Femur (tissue), 1 donor: ENCODE measurements around the gene KCNH4.

Experiments
- DNase-seq: peaks from one replicate; pipeline ENCODE4 v3.0.0-alpha.2; 2017

Gene KCNH4

DNA sequence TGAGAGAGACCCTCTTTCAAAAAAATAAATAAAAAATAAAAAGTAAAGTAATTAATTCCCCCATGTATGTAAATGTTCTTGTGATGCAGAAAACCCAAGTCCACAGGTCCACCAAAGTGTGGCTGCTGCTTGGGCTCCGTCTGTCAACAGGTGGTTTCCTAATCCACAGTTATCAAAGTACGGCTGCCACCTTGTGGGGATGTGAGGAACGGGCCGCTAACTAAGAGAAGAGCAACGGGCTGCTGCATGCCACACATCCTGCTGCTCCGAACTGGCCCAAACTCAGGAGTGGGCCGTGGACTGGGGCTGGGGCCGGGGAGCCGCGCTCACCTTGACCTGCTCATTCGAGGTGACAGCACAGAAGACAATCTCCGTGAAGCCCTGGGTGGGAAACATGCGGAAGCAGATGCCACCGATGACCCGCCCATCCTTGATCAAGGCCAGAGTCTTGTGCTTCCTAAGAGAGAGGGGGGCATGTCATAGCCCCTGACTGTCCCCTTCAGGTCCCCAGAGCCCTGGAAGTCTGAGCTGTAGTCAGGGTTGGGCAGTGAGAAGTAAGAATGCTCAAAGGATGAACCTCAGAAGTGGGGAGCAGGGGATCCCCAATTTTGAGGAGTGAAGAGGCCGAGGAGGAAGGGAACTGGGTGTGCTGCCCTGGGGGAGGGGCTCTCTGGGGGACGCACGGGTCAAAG is 64.1 kb downstream of the KCNH4 start:
- DNase-seq: peak; percentile 87

GRCh38 chr17:42114118-42114517 is 66.8 kb downstream of the KCNH4 start:
- no peak for DNase-seq

DNA sequence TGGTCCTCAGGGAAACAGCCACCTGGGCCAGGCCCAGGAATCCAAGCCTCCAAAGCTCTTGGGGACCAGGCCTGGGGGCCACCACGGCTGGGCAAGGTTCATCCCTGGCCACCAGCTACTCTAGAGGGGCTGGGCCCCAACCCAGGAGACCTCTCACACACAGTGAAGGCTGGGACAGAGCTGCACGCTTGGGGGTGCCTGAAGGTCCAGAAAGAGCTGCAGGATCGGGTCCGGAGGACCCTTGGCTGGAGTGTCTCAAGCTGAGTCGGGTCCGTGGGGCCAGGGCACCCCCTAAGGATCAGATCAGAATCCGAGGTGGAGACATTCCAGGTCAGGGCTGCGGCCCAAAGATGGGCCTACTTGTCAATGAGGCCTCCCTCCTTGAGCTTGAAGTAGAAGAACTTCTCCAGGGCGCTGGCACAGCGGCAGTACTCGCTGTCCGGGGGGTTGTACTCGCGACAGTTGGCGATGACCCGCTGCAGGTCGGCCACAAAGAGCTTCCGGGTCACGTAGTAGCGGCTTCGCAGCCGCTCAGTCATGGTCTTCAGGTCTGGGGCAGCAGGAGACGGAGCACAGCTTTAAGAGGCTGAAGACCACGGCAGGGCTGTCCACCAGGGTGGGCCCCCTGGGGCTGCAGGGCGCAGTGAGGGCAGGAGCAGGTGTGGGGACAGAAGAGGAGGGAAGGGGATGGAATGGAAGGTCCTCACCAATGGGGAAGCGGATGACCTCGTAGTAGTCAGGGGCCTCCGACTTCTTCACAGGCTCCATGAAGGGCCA is 67.5 kb downstream of the KCNH4 start:
- no peak for DNase-seq

GRCh38 chr17:42112552-42113176 is 68.3 kb downstream of the KCNH4 start, which contains the start of gene DHX58:
Gene DHX58, minus strand, starts transcription at chr17:42112714. Its CDS starts 822 bp downstream, at chr17:42111892.
- DNase-seq: peak; percentile 84

DNA sequence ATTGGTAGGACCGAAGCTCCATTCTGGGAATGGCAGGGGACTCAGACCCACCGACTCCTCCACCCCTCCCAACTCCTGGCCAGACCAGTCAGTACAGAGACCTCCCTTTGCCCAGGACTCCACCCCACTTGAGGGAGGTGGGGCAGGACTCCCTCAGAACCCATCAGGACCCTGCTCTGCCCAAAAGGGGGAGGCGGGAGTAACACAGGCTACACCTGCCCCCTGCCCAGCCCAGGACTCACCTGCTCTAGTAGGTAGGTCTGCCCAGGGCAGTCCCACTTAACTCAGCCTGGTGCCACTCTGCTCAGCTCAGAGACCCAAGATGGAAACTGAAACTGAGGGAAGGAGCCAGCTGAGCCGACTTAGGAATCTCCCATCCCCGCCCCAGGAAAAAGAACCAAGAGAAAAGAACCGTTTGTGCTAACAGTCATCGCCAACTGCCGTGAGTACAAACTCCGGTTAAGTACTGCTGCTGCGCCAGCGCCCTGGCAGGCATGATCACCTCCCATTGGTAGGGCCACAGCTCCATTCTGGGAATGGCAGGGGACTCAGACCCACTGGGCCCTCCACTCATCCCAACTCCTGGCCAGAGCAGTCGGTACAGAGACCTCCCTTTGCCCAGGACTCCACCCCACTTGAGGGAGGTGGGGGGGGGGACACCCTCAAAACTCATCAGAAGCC is 68.9 kb downstream of the KCNH4 start:
- no peak for DNase-seq

GRCh38 chr17:42111265-42111636 is 69.7 kb downstream of the KCNH4 start:
- DNase-seq: no peak

DNA sequence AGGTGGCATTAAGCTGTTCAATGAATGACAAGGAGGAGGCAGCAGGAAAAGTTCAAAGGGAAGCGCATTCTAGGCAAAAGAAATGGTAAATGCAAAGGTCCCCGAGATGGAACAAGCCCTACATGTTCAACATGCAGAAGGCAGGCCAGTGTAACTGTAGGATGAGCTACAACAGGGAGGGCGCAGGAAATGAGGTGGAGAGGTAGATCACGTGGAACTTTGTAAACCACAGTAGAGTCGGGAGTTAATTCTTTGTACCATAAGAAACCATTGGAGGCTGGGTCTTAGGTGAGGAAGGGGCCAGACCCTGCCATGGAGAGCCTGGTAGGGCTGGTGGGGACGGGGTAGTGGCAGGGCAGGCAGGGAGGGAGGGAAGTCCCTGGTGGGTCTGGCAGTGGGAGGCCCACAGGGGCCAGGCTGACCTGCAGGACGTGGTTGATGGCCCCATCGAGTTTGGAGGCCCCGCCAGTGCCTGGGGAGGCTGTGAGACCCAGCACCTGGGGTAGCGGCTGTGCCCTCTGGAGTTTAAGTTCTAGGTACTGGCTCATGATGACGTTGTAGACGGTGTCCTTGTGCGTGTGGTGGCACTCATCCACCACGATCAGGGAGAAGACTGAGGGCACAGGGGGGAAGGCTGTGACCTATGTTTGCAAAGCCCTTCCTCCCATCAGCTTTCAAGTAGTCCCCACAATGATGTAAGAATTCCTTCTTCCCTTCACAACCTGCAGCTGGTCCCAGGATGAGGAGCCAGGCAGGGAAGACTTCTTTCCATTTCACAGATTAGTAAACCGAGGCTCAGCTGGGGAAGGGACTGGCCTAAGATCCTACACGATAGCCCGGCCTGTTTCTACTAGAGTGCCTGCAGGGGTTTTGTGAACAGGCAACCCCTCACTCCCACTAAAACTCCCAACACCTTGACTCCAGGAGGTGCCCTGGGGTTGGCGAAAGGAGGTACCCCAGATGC is 70.4 kb downstream of the KCNH4 start:
- DNase-seq: no peak

DNA sequence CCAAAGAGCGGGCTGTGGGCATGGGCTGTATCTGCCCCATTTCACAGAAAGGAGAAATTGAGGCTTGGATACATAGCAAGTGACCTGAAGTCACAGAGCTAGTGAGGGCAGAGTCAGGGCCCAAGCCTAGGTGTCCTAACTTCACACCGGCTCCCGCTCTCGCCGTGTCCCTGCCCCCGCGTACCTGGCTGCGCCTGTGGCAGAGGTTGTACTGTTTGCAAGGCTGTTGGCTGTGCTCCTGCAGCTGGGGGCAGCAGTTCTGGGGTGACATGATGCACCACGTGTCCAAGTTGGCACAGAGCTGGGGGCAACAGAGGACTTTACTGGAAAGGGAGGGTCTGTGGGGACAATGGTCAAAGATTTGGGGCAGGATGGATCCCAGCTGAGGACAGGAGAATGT is 71.9 kb downstream of the KCNH4 start:
- no peak for DNase-seq

DNA sequence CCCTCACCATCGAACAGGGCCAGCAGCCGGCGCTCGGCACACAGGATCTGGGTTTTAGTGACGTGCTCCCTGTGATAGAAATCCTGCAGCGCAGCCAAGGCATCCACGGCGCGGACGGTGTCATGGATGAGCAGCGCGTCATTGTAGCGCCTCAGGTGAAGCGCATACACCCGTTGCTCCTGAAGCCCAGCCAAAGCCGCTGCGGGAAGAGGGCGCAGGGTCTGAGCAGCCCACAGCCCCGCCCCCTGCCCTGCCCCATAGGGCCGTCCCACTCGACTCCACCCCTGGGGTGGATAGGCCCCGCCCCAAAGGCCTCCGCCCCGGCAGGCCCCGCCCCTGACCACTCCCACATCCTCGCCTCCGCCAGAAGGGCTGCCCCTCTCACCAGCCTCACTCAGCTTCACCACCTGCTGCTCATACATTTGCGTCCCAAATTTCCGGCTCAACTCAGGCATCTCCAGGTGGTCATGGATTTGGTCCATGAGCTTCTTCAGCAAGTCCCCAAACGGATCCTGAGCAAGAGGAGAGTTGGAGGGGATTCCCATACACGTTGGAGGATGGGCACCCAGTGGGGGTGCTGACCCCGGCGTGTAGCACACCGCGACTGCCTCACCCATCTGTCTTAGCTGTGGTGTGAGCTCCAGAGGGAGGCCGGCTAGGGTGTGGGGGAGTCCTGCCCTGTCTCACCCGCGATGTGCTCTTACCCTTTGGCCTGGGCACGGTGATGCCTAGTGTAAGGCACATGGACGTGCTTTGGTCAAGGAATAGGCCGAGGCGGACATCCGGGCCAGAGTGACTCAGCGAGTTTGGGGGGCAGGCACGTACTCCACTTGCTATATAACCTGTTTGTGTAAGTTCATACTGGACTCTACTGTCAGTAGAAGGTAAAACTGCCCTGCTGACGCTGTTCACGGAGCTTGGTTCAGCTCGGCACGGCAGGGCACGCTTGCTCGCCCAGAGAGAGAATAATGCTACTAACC is 73.1 kb downstream of the KCNH4 start:
- peak; percentile 83 for DNase-seq

GRCh38 chr17:42107124-42107523 is 73.8 kb downstream of the KCNH4 start:
- no peak for DNase-seq
